Ovary (tissue), 9 donors: ENCODE measurements around the gene PTRH2. TPM values are rescaled to one million over a fixed set of nuclear protein-coding genes. Genes with fewer than 3 reads are reported as not detected.

Experiments
- DNase-seq, 5 donors: peaks; one replicate each; pipeline ENCODE4 v3.0.0-alpha.2; 2019 to 2020
- H3K27ac ChIP-seq, 2 donors: fragments of 200-600 bp; one replicate each; pipeline versions ENCODE4 v1.5.1 to v1.8.0; 2019 to 2022
- H3K27me3 ChIP-seq: fragments of 200-600 bp; one replicate; pipeline ENCODE4 v1.8.0; 2022
- H3K36me3 ChIP-seq: fragments of 200-600 bp; sonication (generic); one replicate; pipeline ENCODE4 v1.5.1; 2019
- H3K4me1 ChIP-seq: one replicate; pipeline ENCODE4 v1.8.1; 2013; ENCODE audit warnings: mild to moderate bottlenecking, moderate library complexity; ENCODE audit not compliant: insufficient read depth
- H3K4me3 ChIP-seq: fragments of 200-600 bp; sonication (generic); one replicate; pipeline ENCODE4 v1.5.1; 2017
- H3K9me3 ChIP-seq, 2 donors: fragments of 200-600 bp in 1 of 2; sonication (generic) in 1 of 2; one replicate each; pipeline versions ENCODE4 v1.5.1 to v1.8.1; 2013 to 2019; ENCODE audit warnings: mild to moderate bottlenecking in 1 of 2, moderate library complexity in 1 of 2
- CTCF ChIP-seq, 3 donors: fragments of 450-650 bp in 2 of 3; fragments of 200-600 bp in 1 of 3; IDR thresholded peaks; one replicate each; pipeline versions ENCODE4 v1.5.1 to v1.8.0; 2016 to 2022; ENCODE audit warnings: antibody characterized with exemption in 3 of 3, mild to moderate bottlenecking in 1 of 3
- EP300 ChIP-seq: sonication (generic); formaldehyde crosslinking; IDR thresholded peaks from one replicate; pipeline ENCODE4 v1.6.1; 2017; ENCODE audit warnings: antibody characterized with exemption
- POLR2A ChIP-seq: fragments of 450-650 bp; IDR thresholded peaks from one replicate; pipeline ENCODE4 v1.6.1; 2017; ENCODE audit warnings: antibody characterized with exemption, mild to moderate bottlenecking, moderate library complexity
- WGBS, 3 donors: extraction: QIAGEN DNeasy Blood & Tissue Kit in 1 of 3; methylation state at CpG; one replicate each; pipeline versions ENCODE4 v1.1.5 to v1.1.7; 2013 to 2017; 5-methylcytosine and 5-hydroxymethylcytosine counted together
- intact Hi-C, 4 donors: fragments of 100-400 bp; cut with DNase I; formaldehyde crosslinking; loops; one replicate each; pipeline versions ENCODE4 v1.11.0 to v1.15.1; 2022 to 2023
- polyA plus RNA-seq, 2 donors: library from polyadenylated mRNA; stranded (reverse); fragments of 200-250 nt in 1 of 2; fragments of 350-450 nt in 1 of 2; fragmentation: Illumina TruSeq in 1 of 2; extraction: RNeasy Lipid Tissue Mini Kit (QIAGEN cat#74804) in 1 of 2; gene quantifications; one replicate each; pipeline ENCODE4 v1.2.3, GENCODE V29; 2013 to 2014
- total RNA-seq, 7 donors: library from RNA; depleted of rRNA in 2 of 7; stranded (reverse); fragments of >200 nt in 2 of 7; fragmentation: NEBNext Ultra II Directional in 3 of 7; extraction: Animal tissue kit (Norgen Biotek cat#: 25700) in 3 of 7; gene quantifications; one replicate each; pipeline versions ENCODE4 v1.1.0 to v1.2.4, GENCODE V29; 2016 to 2023
- donor health status: DM: no; HTN: no; CAD: no; lungs with moderate emphysema.
- donor health status: DM: no; HTN: no; CAD: no.
- donor health status: Bipolar disorder and iron deficiency.
- donor health status: DM: yes; HTN: yes; CAD: no.
- donor health status: DM: no; HTN: no; CAD: no.
- donor health status: DM: yes; HTN: yes; CAD: no.

PTRH2 gene
- total and polyA plus RNA-seq, 9 donors = 11.9 to 28.2 (median 20.0) TPM

DNA sequence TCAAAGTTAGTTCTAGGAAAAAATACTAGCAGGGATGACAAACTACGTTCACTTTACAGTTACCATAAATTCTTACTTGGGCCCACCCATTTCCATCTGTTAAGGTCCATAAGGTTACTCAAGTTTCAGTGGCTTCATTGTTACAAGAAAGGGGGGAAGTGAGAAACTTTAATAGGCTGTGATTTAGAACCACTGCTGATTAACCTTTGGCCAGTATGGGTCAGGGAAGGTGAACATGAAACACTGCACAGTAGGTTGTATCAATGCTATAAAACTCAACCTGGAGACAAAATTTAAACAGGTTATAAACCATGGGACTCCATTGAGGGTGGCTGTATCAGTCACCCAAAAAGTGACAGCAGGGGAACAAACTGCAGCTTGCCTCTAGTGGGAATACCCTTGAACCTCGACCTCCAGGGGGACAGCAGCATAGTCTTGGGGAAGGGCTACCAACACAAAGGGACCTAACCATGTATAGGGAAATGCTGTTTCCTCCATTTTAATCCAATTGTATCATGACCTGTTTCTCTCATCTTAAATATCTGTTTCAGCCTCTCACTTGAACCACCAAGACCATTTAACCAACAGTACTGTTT is 10.4 kb downstream of the PTRH2 start:
- intact Hi-C loops = no loop called here
- 82 to 88% (median 88%) methylated on average over 2 of the region's 2 CpGs for WGBS, 3 donors
- H3K27ac ChIP-seq = no peak overlapping the region
- no peaks in the 10 kb centered on the region for H3K9me3 ChIP-seq
- H3K4me1 ChIP-seq = no peaks in the 10 kb centered on the region
- no peaks in the 10 kb centered on the region for H3K27me3 ChIP-seq
- TF ChIP-seq POLR2A (no peak), CTCF (IDR thresholded peaks at IDR 0.05) (no peak), EP300 (no peak)
- no peak overlapping the region for H3K4me3 ChIP-seq
- no peak for DNase-seq
- no peaks in the 10 kb centered on the region for H3K36me3 ChIP-seq

DNA sequence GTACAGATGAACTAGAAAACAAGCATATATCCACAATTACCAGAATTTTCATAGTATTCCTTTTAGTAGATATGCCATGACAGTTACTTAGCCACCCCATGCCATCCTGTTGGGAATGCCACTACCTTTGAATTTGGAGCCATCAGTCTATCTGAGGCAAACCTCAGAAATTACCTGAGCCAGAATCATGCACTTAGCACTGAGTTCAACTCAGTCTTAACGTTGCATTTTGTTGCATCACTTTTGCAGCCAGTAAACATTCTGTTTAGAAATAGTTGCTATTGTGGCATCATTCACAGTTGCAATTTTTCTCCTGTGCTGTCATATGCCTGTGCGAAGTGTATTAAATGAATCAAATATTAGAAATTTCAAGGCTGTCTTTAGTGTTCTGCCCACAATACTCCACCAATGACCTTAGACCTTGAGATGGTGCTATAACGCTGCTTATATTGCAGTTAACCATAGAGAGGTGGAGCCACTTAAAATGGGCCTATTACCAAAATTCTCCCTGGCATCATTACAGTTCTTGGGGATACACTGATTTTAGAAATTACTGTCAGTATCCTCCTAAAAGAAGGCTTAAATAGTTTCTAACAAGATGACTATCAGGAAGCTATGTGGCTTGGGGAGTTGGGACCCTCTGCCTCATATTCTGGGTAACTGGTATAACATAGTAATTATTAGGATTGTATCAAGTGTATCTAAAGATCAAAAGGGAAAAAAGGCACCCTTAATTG is 11.1 kb downstream of the PTRH2 start:
- no peak for DNase-seq
- Histone ChIP-seq H3K27me3 (no peaks in the 10 kb centered on the region), H3K27ac (no peak overlapping the region), H3K36me3 (no peaks in the 10 kb centered on the region), H3K9me3 (no peaks in the 10 kb centered on the region), H3K4me3 (no peak overlapping the region), H3K4me1 (no peaks in the 10 kb centered on the region)
- WGBS, 3 donors = 58 to 63% (median 61%) methylated on average over 3 of the region's 3 CpGs
- TF ChIP-seq EP300 (no peak), POLR2A (no peak), CTCF (IDR thresholded peaks at IDR 0.05) (no peak)
- intact Hi-C loops = no loop called here

DNA sequence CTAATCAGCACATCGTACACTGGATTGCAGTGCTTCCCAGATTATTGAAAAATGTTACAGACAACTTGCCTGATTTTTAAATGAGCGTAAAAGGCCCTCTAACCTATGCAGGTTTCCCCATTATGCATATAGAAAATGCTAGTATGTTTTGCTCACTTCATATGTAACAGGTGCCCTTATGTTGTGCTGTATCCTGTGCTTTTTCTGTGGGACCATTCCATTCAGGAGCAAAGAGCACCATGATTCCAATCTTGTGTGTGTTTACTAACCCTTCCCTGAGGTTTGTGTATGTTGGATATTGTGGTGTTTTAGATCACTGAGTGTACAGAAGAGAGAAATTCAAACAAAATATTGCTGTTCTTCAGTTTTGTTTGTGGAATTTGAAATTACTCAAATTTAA is 12.9 kb downstream of the PTRH2 start:
- intact Hi-C loops = no loop called here
- 66 to 80% (median 72%) methylated on average over 2 of the region's 2 CpGs for WGBS, 3 donors
- Histone ChIP-seq H3K9me3 (no peaks in the 10 kb centered on the region), H3K27ac (no peak overlapping the region), H3K4me3 (no peak overlapping the region), H3K4me1 (no peaks in the 10 kb centered on the region), H3K27me3 (no peaks in the 10 kb centered on the region), H3K36me3 (no peaks in the 10 kb centered on the region)
- TF ChIP-seq EP300 (no peak), POLR2A (no peak), CTCF (IDR thresholded peaks at IDR 0.05) (no peak)
- no peak for DNase-seq

GRCh38 chr17:59693582-59693981 is 13.6 kb downstream of the PTRH2 start:
- 81 to 84% (median 81%) methylated on average over 7 of the region's 7 CpGs for WGBS, 3 donors
- no peaks in the 10 kb centered on the region for H3K9me3 ChIP-seq
- no peaks in the 10 kb centered on the region for H3K27me3 ChIP-seq
- no peaks in the 10 kb centered on the region for H3K4me1 ChIP-seq
- no peaks in the 10 kb centered on the region for H3K36me3 ChIP-seq
- TF ChIP-seq POLR2A (no peak), EP300 (no peak), CTCF (IDR thresholded peaks at IDR 0.05) (no peak)
- intact Hi-C loops = no loop called here
- no peak for DNase-seq
- no peak overlapping the region for H3K27ac ChIP-seq
- no peak overlapping the region for H3K4me3 ChIP-seq
